ENCODE results near the gene LENEP.
A peak's percentile ranks its signal among the peaks of the same experiment; 100 is the strongest.
"Not testable (repeated sequence)": the region's sequence is repeated elsewhere in the genome, so short reads cannot be mapped to it uniquely, and the experiment has no call there.

The LENEP gene

DNA sequence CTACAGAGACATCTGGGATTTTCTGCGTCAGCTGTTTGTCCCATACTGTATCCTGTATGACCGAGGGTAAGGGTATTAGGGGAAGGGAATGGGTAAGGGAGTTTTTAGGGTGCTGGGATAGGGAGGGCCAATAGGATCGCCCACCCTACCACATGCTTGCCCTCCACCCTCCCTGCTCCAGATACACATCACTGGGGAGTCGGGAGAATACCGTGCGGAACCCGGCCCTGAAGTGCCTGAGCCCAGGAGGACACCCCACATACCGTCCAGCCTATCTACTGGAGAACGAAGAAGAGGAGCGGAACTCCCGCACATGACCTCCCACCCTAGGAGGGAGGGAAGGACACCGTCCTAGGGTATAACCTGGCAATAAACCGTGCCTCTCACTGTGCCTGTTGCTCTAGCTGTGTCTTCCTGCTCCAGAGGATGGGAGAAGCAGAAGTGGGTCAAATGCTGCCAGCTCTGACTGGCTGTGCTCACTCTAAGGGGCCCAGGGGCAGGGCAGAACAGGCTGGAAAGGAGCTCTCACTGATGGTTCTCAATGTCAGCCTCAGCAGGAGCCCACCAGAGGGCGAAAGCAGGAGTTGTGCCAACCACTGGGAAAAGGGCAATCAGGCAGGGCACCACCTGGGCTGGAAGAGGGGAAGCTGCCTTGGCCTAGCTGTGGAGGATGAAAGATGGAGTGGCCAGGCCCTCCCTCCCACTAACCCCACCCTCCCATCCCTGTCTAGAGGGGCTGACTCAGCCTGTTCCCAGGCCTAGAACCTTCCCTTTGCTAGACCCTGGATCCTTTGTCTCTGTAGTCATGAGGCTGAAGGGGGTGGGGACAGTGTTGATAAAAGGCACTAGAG lies 440 bp upstream of the LENEP start:
- peak; percentile 51 for DNase-seq (ENCODE audit: low read depth, low spot score)
- in situ Hi-C loops (cut with HindIII; ENCODE audit: low sequenced_read_pairs) = no loop called here
- no peak overlapping the region for H3K4me3 ChIP-seq (ENCODE audit: low read depth, low read length)
- peak; percentile 22 for TF ChIP-seq CTCF (IDR thresholded peaks at IDR 0.05; ENCODE audit: low read depth, low read length)

DNA sequence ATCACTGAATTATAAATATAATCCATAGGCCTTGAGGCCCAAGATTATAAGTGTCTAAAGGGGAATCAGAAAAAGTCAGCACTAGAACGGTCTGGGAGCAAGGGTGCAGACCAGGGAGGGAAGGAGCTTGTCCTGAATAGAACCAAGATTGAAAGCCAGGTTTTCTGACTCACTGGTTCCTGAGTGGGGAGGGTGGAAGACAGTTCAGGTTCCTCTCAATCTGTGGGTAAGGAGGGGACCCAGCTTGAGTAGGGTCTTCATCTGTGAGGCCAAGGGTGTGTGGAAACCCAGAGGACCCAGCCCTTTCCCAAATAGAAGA lies 842 bp downstream of the LENEP start:
- in situ Hi-C loops (cut with HindIII; ENCODE audit: low sequenced_read_pairs) = no loop called here
- DNase-seq (ENCODE audit: low read depth, low spot score) = no peak
- no peak overlapping the region for H3K4me3 ChIP-seq (ENCODE audit: low read depth, low read length)
- TF ChIP-seq CTCF (IDR thresholded peaks at IDR 0.05; ENCODE audit: low read depth, low read length) = no peak

- H3K4me3 ChIP-seq (ENCODE audit: low read depth, low read length) = no peak overlapping the region
- in situ Hi-C loops (cut with HindIII; ENCODE audit: low sequenced_read_pairs) = no loop called here
- no peak for DNase-seq (ENCODE audit: low read depth, low spot score)
- TF ChIP-seq CTCF (IDR thresholded peaks at IDR 0.05; ENCODE audit: low read depth, low read length) = no peak
These were observed 1.2 kb downstream of the LENEP start for GRCh38 chr1:154994591-154994990.

DNA sequence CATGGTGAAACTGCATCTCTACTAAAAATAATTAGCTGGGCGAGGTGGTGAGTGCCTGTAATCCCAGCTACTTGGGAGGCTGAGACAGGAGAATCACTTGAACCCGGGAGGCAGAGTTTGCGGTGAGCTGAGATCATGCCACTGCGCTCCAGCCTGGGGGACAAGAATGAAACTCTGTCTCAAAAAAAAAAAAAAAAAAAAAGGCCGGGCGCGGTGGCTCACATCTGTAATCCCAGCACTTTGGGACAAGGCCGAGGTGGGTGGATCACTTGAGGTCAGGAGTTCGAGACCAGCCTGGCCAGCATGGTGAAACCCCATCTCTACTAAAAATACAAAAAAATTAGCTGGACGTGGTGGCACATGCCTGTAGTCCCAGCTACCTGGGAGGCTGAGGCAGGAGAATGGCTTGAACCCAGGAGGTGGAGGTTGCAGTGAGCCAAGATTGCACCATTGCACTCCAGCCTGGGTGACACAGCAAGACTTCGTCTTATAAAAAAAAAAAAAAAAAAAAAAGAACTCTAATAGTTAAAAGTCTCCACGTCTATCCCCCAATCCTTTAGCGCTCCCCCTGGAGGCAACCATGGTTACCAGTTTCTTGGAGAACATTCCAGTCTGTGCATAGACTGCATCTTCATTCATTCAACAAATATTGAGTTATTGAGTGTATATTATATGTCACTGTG lies 2.1 kb downstream of the LENEP start:
- in situ Hi-C loops (cut with HindIII; ENCODE audit: low sequenced_read_pairs); H3K4me3 ChIP-seq (ENCODE audit: low read depth, low read length): not testable (repeated sequence)
- peak; percentile 75 for DNase-seq (ENCODE audit: low read depth, low spot score)
- peak; percentile 55 for TF ChIP-seq CTCF (IDR thresholded peaks at IDR 0.05; ENCODE audit: low read depth, low read length)

DNA sequence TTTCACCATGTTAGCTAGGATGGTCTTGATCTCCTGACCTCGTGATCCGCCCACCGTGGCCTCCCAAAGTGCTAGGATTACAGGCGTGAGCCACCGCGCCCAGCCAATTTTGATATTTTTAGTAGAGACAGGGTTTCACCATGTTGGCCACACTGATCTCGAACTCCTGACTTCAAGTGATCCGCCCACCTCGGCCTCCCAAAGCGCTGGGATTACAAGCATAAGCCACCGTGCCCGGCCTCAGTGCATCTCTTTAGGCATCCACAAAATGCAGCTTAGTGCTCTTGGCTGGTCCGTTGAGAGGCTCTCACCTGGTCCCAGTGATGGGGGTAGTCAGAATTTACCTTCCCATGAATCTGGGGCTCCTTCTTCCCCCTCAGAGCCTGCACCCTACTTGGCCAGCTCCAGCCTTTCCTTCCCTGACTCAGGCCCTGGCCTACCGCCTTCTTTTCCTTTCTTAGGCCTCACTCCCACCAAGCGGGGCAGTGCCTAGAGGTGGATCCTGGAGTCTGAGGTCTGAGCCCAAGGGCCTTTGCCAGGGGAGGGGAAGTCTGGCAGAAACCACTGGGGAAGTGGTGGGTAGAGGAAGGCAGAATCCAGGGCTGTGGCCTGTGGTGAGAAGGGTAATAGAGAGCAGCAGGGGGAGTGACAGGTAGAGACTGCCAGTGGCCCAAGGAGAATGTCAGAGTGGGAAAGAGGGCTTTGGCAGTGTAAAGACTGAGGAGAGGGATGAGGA lies 3.7 kb downstream of the LENEP start:
- no peak for TF ChIP-seq CTCF (IDR thresholded peaks at IDR 0.05; ENCODE audit: low read depth, low read length)
- in situ Hi-C loops (cut with HindIII; ENCODE audit: low sequenced_read_pairs) = no loop called here
- DNase-seq (ENCODE audit: low read depth, low spot score) = no peak
- H3K4me3 ChIP-seq (ENCODE audit: low read depth, low read length) = no peak overlapping the region

- no peak overlapping the region for H3K4me3 ChIP-seq (ENCODE audit: low read depth, low read length)
- no peak for DNase-seq (ENCODE audit: low read depth, low spot score)
- in situ Hi-C loops (cut with HindIII; ENCODE audit: low sequenced_read_pairs) = no loop called here
These were observed 4.9 kb downstream of the LENEP start for GRCh38 chr1:154998201-154998780.

More at GRCh38 chr1:154998201-154998780, 4.9 kb downstream of the LENEP start:
- TF ChIP-seq CTCF (IDR thresholded peaks at IDR 0.05; ENCODE audit: low read depth, low read length) = no peak

All from astrocyte of the spinal cord (primary cell).